ENCODE data around the gene PDLIM3.

GRCh38 chr4:185481401-185481800 is 53.9 kb downstream of the PDLIM3 start:
- TF ChIP-seq CTCF (IDR thresholded peaks at IDR 0.05) (no peak), EZH2 (IDR thresholded peaks at IDR 0.05; ENCODE audit: borderline replicate concordance, insufficient read depth, low read depth, low read length, poor library complexity, severe bottlenecking) (no peak)
